Stimulated activated CD4-positive, alpha-beta T cell treated with anti-CD3 and anti-CD28 coated beads, Interleukin-4, amount 100 ng/mL, for 1 hour (primary cell): ENCODE measurements around the gene IL12RB2.

Experiments used
- DNase-seq: peaks from one replicate; pipeline ENCODE4 v3.0.0-alpha.2; 2020

IL12RB2 gene

DNA sequence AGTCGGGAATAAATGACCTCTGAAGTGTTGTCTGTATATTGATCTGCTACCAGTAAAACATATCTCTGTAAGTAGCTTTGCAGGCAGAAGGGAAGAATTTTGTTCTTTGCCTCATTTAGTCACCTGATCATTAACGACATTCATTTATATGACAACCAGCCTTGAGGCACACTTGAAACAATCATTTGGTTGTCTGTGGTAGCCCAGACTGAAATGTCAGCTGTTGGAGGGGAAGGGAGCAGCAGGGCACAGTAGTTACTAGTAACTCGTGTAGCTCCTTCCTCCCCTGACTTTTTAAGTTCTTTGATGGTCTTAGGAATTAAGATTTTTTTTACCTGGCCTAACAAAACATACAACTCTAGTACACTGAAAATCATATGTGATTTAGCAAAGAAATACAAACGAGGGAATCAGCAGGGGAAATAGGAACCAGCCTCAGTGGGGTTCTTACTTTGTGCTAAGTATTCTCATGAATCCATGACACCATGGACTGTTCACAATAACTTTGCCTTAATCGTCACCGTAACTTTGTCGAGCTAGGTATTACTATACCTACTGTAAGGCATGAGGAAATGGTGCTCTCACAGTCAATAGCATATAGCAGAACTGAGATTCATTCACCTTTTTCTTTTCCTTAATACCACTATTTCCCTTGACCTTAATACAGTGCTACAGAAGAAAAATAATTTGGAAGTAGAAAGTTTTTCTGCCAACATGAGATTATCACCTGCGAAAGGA is 6.4 kb downstream of the IL12RB2 start:
- no peak for DNase-seq

DNA sequence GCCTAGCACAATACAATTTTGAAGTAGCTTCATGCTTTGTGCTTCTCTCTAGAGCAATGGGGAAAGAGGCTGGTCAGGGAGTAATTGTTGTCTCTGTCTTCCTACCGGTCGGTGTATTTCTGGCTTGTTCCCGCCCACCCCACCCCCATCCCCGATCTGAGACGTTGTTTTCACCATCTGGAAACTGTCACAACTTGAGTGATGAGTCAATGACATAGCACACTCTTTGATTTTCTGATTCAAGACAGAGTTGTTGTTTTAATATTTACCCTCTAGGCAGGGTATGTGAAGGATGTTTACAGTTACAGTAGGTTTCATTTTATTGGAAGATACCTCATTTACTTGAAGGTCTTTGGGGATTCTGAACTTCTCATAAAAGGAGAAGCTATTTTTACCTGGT is 7.0 kb downstream of the IL12RB2 start:
- no peak for DNase-seq

DNA sequence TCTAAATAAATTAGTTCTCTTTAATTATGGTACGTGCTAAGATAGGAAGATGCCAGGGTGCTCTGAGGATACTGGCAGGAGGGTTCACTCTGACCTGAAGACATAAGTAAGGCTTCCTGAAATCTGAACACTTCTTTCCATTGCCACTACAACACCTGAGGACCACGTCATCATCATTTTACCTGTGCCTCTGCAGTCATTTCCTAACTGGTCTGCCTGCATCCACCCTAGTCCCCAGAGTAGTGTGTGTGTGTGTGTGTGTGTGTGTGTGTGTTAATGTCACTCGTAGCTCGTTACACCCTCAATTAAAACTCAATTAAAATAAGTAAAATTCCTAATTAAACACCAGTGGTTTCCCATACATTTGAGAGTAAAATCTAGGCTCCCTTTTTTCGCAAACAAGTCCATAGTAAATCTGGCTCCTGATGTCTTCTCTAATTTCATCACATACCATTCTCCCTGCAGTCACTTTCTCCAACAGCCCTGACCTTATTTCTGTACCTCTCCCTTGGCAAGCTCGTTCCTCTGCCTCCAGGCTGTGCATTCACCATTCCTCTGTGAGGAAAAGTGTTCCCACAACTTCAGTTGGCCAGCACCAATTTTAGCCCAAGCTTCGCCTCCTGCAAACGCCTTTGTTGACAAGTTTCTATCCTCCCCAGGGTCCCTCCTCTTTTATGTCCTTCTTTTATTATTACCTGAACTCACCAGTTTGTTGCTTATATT is 8.7 kb downstream of the IL12RB2 start:
- no peak for DNase-seq

GRCh38 chr1:67316918-67317317 is 9.2 kb downstream of the IL12RB2 start:
- no peak for DNase-seq

- DNase-seq: no peak
These were observed 10.1 kb downstream of the IL12RB2 start for GRCh38 chr1:67317803-67318202.

- DNase-seq: no peak
These were observed 14.8 kb downstream of the IL12RB2 start for GRCh38 chr1:67322442-67322841.

DNA sequence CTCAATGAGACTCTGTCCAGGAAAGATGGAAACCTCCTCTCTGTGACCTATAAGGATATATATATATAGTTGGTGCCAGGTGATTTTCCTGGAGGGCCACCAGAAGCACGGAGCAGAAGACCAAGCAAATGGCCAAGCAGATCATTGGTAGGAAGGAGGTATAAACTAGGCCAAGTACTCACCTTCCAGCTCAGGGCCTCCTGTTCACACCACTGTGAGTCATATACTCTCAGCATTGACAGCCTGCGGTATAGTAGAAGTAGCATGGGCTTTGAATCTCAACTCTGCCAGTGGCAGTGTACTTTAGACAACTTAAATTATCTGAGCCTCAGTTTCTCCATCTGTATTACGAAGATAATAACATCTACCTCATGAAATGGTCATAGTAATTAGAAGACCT is 15.4 kb downstream of the IL12RB2 start:
- no peak for DNase-seq

- DNase-seq: no peak
These were observed 16.4 kb downstream of the IL12RB2 start for GRCh38 chr1:67324068-67324467.

GRCh38 chr1:67327864-67328466 is 20.3 kb downstream of the IL12RB2 start:
- DNase-seq: no peak

DNA sequence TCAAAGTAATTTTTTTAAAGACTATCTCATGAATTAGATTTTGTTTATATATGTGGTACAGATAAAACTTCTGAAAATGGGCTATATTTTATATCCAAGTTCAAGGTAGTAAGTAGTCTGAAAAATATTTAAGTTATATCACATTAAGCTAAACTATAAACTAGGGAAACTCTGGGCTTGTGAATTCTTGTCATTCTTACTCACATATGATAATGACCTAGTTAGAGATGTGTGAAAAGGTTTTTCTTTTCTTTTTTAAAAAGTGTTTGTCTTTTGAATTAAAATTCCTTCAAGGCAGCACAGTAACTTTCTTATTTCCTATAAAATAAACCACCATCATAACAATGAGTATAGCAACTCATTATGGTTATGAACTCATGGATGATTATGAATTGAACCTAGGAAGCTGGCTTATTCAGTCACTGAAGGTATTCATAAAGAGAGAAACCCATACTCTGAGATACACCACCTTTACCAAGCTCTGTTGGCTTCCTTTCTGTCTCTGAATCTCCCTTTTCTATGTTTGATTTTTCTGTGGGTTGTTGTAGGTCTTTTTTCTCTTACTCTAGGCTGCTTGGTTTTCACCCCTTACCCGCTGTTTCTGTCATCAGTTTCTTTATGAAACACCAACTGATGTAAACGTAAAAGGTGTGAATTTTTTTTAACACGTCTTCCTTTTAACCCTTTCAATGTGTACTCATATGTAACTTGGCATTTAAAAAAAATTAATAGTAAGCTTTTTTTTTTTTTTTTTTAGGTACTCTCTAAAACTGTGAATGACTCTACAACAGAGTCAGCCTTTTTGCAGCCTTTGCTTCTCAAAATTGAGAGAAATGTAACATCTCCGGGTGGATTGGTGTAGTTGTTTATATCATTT is 25.2 kb downstream of the IL12RB2 start:
- DNase-seq: no peak

GRCh38 chr1:67333603-67334002 is 25.9 kb downstream of the IL12RB2 start:
- DNase-seq: no peak

- DNase-seq: no peak
These were observed 27.7 kb downstream of the IL12RB2 start for GRCh38 chr1:67335411-67335810.

DNA sequence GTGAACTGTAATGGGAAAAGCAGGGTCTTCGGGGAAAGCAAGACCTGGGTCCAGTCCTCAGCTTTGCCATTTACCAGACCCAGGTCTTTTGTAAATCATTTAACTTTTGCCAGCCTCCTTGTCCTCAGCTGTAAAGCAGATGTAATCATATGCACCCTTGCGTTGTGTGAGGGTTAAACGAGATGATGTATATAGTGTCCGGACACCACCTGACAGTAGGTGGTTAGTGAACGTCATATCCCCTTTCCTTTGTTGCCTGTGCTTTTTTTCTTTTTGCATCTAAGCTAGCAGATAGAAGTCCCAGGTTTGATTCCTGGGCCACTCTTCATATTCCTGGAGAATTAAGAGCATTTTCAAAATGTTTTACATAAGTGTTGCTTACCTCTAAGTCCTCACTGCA is 28.5 kb downstream of the IL12RB2 start:
- no peak for DNase-seq

DNA sequence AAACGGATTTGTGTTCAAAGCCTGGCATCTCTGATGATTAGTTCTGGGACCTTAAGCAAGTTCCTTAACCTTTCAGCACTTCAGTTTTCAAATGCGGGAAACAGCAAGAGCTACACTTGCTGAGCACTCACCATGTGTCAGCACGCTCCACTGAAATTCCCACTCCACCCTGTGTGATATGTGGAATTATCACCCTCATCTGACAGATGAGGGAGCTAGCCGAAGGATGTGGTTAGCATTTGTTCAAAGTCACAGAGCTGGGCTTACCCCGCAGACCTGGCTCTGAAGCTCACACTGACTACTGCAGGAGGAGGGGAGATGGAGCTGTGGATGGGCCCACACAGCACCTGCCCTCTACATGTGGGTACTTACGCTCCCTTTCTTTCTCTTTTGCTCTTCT is 29.1 kb downstream of the IL12RB2 start:
- no peak for DNase-seq

GRCh38 chr1:67338642-67339041 is 31.0 kb downstream of the IL12RB2 start:
- DNase-seq: no peak

DNA sequence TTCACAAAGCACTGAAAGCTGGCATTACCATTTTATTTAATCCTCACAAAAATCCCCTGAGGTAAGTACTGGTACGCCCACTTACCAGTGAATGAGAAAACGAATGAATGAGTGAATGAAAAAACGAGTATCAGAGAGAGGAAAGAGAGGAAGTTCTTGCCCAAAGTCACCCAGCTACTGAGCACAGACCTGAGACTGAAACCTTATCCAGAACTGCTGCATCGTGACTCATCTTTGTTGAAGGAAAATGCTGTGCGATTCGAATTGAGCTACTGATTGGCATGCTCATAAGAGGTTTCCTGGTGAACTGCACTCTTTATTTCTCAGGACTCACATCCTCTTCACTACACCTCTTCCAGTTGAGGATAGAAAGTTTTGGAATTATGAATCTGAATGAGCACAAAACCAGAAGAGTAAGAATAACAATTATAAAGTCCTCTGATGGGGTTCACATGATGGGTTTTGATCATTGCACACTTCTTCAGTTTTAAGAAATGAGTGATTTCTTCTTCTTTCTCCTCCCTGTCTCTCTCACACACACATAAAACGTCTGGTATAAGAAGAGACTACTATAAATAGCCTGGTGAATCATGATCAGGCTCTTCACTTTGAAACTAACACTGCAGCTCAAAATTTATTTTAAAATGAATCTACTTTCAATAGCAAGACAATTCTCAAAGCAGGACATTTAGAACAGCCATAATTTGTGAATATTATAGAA is 32.1 kb downstream of the IL12RB2 start:
- DNase-seq: peak; percentile 25

DNA sequence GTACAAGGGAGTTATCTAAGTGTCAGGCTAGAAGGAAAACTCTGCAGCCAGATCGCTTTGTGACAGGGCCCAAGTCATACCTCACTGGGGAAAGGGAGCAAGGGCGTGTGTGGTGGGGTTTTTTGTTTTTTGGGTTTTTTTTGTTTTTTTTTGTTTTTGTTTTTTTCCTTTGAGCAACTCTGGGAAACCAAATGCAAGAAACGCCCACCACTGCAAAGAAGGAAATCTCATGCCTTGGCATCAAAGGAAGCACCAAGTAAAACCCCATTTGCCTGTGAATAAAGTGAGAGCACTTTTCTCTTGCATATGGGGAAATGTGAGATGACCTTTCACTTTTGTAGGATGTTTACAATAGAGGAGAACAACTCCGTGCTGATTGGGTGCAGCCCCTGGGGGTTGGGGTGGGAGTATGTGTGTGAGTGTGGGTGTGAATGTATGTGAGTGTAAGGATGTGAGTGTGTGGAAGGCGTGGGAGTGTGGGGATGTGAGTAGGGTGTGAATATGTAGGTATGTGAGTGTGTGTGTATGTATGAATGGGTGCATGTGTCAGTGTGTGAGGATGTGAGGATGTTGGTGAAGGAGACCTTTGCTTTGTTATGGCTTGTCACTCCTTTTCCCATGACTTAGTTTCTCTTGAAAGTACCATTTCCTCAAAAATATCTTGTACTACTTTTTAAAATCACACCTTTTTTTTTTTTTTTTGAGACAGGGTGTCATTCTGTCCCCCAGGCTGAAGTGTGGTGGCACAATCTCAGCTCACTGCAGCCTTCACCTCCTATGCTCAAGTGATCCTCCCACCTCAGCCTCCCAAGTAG is 34.6 kb downstream of the IL12RB2 start:
- peak; percentile 50 for DNase-seq

DNA sequence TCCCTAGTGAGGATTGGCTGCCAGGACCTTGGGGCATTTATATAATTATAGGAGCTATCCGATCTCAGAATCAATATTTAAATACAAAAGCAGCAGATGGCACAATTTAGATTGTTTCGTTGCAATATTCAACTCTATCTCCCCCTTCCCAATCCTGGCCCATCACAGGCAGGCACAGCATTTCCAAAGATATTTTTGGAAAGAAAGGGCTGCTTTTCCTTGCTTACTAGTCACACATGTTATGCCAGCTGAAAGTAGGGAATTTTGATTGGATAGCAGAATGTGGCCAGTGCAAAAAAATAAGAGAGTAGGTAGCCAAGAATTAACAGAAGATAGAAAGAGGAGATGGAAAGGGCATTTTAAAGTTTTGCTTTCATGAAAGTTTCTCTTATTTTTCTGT is 37.9 kb downstream of the IL12RB2 start:
- DNase-seq: no peak

DNA sequence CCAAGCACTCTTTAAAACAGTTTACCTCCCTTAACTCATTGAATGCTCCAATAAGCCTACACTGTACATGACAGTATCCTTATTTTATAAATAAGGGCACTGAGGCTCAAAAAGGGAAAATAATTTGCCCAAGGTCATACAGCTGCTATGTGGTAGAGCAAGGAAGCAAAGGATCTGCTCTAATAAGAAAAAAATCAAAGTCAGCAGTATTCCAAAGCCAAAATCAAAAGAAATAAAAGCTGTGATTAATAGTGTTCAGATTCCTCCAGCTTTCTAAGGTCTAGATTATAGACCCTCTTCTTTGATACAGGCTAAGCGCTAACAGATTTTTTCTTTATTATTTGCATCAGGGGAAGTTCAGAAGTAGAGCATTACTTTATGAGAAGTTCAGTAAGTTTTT is 39.3 kb downstream of the IL12RB2 start:
- DNase-seq: no peak

- no peak for DNase-seq
These were observed 40.2 kb downstream of the IL12RB2 start for GRCh38 chr1:67347688-67348472.
